Uterus (tissue), 2 donors: ENCODE results near the gene ACY1.

Experiments used
- POLR2A ChIP-seq, 2 donors: fragments of 450-650 bp; IDR thresholded peaks; one replicate each; pipeline ENCODE4 v1.6.1; 2016; ENCODE audit warnings: antibody characterized with exemption in 2 of 2, mild to moderate bottlenecking in 1 of 2, moderate library complexity in 1 of 2
- TF ChIP-seq, protein P1 (sequence below), 4 experiments: fragments of 200-600 bp in 2 of 4; fragments of 450-650 bp in 2 of 4; sonication (generic) in 2 of 4; IDR thresholded peaks; one replicate each; pipeline ENCODE4 v1.5.1; 2016 to 2019; ENCODE audit warnings: antibody characterized with exemption in 4 of 4, mild to moderate bottlenecking in 2 of 4, moderate library complexity in 1 of 4

- TF ChIP-seq, protein P1, sequence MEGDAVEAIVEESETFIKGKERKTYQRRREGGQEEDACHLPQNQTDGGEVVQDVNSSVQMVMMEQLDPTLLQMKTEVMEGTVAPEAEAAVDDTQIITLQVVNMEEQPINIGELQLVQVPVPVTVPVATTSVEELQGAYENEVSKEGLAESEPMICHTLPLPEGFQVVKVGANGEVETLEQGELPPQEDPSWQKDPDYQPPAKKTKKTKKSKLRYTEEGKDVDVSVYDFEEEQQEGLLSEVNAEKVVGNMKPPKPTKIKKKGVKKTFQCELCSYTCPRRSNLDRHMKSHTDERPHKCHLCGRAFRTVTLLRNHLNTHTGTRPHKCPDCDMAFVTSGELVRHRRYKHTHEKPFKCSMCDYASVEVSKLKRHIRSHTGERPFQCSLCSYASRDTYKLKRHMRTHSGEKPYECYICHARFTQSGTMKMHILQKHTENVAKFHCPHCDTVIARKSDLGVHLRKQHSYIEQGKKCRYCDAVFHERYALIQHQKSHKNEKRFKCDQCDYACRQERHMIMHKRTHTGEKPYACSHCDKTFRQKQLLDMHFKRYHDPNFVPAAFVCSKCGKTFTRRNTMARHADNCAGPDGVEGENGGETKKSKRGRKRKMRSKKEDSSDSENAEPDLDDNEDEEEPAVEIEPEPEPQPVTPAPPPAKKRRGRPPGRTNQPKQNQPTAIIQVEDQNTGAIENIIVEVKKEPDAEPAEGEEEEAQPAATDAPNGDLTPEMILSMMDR (IDR thresholded peaks at IDR 0.05): no peak
- no peak for TF ChIP-seq POLR2A (IDR thresholded peaks at IDR 0.05)
Measured at GRCh38 chr3:52013802-52014598, 30.7 kb downstream of the ACY1 start.
